Neutrophil (primary cell): ENCODE data around the gene ELMO1.
A peak's percentile ranks its signal among the peaks of the same experiment; 100 is the strongest.

Experiments
- H3K27ac ChIP-seq: fragments of 200-600 bp; sonication (generic); 2 replicates; pipeline ENCODE4 v1.5.1; 2016; ENCODE audit warnings: mild to moderate bottlenecking, moderate library complexity
- H3K27me3 ChIP-seq: fragments of 200-600 bp; sonication (generic); 2 replicates; pipeline ENCODE4 v1.6.0; 2016; ENCODE audit warnings: mild to moderate bottlenecking
- H3K36me3 ChIP-seq: fragments of 200-600 bp; sonication (generic); 2 replicates; pipeline ENCODE4 v1.5.1; 2017
- H3K4me1 ChIP-seq, 2 experiments: fragments of 200-600 bp in 1 of 2; sonication (generic) in 1 of 2; 1 replicate in 1 of 2; 2 replicates in 1 of 2; pipeline versions ENCODE4 v1.5.1 to v1.6.1; 2013 to 2016; ENCODE audit warnings: low read depth in 1 of 2, low read length in 1 of 2, mild to moderate bottlenecking in 1 of 2, moderate library complexity in 1 of 2; ENCODE audit not compliant: control insufficient read depth in 1 of 2, insufficient read depth in 1 of 2
- H3K4me3 ChIP-seq, 2 experiments: fragments of 200-600 bp in 1 of 2; sonication (generic) in 1 of 2; 1 replicate in 1 of 2; 2 replicates in 1 of 2; pipeline ENCODE4 v1.5.1; 2013 to 2016; ENCODE audit warnings: low read depth in 1 of 2, low read length in 1 of 2, mild to moderate bottlenecking in 1 of 2, moderate library complexity in 1 of 2
- H3K9me3 ChIP-seq: fragments of 200-600 bp; sonication (generic); 2 replicates; pipeline ENCODE4 v1.5.1; 2016
- TF ChIP-seq, protein P1 (sequence below): fragments of 200-600 bp; sonication (generic); IDR thresholded peaks from 2 replicates; pipeline ENCODE4 v1.5.1; 2016; ENCODE audit warnings: antibody characterized with exemption

Gene ELMO1

DNA sequence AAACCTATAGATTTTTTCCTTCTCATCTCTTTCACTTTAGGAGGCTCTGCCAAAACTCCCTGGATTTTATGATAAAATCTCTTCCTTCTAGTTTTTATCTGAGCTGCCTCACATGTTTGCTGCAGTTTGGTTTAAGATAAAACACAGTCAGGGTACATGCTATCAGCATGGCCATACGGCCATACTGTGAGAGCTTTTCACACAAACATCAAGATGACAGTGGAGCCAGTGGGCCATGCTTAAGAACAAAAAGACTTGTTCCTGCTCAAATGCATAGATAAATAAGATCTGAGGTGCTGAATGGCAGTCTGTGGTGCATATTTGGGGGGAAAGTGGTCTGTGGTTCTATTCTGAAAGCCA, 91.0 kb downstream of the ELMO1 start:
- H3K36me3 ChIP-seq: no peaks in the 10 kb centered on the region
- TF ChIP-seq, protein P1, sequence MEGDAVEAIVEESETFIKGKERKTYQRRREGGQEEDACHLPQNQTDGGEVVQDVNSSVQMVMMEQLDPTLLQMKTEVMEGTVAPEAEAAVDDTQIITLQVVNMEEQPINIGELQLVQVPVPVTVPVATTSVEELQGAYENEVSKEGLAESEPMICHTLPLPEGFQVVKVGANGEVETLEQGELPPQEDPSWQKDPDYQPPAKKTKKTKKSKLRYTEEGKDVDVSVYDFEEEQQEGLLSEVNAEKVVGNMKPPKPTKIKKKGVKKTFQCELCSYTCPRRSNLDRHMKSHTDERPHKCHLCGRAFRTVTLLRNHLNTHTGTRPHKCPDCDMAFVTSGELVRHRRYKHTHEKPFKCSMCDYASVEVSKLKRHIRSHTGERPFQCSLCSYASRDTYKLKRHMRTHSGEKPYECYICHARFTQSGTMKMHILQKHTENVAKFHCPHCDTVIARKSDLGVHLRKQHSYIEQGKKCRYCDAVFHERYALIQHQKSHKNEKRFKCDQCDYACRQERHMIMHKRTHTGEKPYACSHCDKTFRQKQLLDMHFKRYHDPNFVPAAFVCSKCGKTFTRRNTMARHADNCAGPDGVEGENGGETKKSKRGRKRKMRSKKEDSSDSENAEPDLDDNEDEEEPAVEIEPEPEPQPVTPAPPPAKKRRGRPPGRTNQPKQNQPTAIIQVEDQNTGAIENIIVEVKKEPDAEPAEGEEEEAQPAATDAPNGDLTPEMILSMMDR: no peak
- H3K4me3 ChIP-seq: no peak overlapping the region
- peaks cover 32 to 33% of the 10 kb centered on the region in 2 experiments for H3K4me1 ChIP-seq
- no peaks in the 10 kb centered on the region for H3K27me3 ChIP-seq
- H3K9me3 ChIP-seq: no peaks in the 10 kb centered on the region
- no peak overlapping the region for H3K27ac ChIP-seq

DNA sequence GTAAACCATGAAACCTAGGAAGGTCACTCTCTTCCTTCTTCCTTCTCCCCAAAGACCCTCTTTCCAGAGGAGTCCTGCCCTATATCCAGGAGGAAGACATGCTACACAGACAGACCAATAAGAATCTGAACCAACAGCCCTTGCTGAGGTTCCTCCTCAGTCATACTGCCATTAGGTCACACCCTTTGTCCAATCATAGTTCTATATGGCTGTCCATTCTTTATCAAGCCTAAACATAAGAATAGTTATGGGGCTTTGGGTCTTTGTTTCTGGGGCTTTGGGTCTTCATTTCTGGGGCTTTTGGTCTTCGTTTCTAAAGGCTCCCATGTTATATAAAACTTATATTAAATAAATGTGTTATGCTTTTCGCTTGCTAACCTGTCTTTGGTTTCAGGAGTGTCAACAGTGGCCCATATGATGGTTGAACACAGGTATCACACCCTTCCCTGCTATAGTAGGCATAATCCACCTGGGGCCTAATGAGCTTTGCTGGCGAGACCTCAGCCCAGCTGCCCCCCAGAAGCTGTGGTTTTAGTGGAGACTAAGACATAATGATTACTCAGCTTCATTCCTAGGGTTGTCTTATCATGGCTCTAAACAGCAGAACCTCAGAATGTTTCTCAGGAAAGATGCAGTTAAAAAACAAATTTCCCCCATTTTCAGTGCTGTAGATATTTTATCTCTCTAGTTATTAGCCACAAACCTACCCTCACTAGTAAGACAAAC, 91.6 kb downstream of the ELMO1 start:
- H3K4me3 ChIP-seq: no peak overlapping the region
- no peaks in the 10 kb centered on the region for H3K9me3 ChIP-seq
- H3K4me1 ChIP-seq: peaks cover 38 to 39% of the 10 kb centered on the region in 2 experiments
- TF ChIP-seq, protein P1: no peak
- no peak overlapping the region for H3K27ac ChIP-seq
- H3K27me3 ChIP-seq: no peaks in the 10 kb centered on the region
- H3K36me3 ChIP-seq: no peaks in the 10 kb centered on the region

DNA sequence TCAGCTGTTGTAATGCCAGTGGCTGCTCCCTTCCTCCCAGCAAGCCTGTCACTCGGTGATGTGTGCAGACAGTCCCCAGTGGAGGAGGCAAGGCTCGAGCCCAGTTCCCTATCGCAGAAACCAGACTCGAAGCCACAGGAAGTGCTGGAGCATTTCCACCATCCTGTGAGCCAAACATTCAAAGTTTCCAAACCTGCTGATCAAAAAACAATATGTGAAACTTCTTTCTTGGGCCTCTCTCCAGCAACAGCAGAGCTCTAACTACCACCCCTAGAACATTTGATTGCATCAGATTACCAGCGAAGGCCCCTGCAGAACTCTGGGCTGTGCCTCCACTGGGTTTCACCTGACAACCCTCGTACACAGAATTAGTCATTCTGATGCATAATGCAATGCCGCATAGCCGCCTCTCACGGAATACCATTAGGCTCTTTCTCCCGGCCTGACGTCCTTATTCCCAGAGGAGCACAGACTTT, 94.0 kb downstream of the ELMO1 start:
- Histone ChIP-seq H3K27ac (peak overlapping the region; percentile 92), H3K36me3 (no peaks in the 10 kb centered on the region), H3K4me3 (peak overlapping the region; percentile 10 to 74), H3K9me3 (no peaks in the 10 kb centered on the region), H3K27me3 (no peaks in the 10 kb centered on the region), H3K4me1 (peaks cover 62% of the 10 kb centered on the region in 2 experiments)
- TF ChIP-seq, protein P1: no peak

DNA sequence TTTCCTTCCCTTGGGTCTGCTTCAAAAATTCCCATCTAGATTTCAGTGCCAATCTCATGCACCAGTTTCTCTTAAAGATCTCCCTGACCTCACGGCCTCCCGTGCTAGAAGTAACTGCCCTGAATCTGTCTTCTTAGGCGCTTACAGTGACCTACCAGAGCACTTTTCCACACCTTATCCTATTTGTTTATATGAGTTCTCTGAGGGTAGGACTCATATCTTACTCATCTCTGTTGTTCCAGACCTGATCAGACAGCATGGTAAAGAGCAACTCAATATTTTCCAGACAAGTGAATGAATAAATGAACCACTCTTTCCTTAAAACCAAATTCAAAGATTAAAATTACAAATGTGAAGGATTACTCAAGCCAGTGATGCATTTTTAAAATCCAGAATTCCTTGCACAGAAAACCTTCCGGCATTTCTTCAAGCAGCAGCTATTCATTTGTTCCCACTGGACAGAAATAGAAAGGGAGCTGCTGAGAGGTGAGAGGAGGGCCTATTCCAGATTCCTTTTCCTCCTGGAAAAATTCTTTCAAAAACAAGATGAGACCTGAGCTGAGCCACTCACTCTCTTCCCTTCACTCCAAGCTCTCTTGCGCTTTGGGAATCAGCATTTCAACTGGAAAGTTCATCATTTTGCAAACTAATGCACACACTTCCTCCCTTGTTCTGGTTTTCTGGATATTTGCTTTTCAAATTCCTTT, 94.6 kb downstream of the ELMO1 start:
- H3K27me3 ChIP-seq: no peaks in the 10 kb centered on the region
- TF ChIP-seq, protein P1: no peak
- H3K9me3 ChIP-seq: no peaks in the 10 kb centered on the region
- peaks cover 68% of the 10 kb centered on the region in 2 experiments for H3K4me1 ChIP-seq
- H3K4me3 ChIP-seq: peak overlapping the region; percentile 70 to 74
- H3K27ac ChIP-seq: peak overlapping the region; percentile 92
- H3K36me3 ChIP-seq: no peaks in the 10 kb centered on the region

DNA sequence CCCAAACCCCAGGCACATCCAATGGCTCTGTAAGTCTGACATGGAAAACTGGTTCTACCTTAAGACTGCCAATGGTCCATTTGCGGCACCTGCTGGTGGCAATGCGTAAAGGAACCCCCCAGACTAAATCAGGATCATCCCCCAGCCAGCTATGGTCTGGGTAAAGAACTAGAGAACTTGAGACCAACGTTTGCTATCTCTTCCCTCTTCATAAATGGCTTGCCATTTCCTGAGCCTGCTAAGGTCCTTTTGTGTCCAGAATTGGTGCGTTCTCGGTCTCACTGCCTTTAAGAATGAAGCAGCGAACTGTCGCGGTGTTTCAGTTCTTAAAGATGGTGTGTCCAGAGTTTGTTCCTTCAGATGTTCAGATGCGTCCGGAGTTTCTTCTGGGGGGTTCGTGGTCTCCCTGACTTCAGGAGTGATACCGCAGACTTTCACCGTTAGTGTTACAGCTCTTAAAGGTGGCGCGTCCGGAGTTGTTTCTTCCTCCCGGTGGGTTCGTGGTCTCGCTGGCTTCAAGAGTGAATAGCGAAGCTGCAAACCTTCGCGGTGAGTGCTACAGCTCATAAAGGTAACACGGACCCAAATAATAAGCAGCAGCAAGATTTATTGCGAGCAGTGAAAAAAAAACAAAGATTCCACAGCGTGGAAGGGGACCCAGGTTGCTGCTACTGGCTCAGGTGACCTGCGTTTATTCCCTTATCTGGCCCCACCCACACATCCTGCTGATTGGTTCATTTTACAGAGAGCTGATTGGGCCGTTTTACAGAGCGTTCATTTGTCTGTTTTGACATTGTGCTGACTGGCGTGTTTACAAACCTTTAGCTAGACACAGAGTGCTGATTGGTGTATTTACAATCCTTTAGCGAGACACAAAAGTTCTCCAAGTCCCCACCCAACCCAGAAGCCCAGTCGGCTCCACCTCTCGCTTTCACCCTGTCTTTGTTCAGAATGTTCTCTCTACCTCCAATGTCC, 95.4 kb downstream of the ELMO1 start:
- H3K36me3 ChIP-seq: no peaks in the 10 kb centered on the region
- peak overlapping the region; percentile 92 for H3K27ac ChIP-seq
- H3K4me1 ChIP-seq: peaks cover 71 to 72% of the 10 kb centered on the region in 2 experiments
- H3K4me3 ChIP-seq: peak overlapping the region; percentile 70 to 74
- H3K27me3 ChIP-seq: no peaks in the 10 kb centered on the region
- TF ChIP-seq, protein P1: peak; percentile 84
- no peaks in the 10 kb centered on the region for H3K9me3 ChIP-seq
